GM12874 (cell line): Measurements from ENCODE around the gene PRCC.

Source experiments
- TF ChIP-seq, protein P1 (sequence below): IDR thresholded peaks from 2 replicates; pipeline ENCODE4 v1.5.1; 2011; ENCODE audit warnings: low read depth, mild to moderate bottlenecking, control low read depth, low read length, moderate library complexity; ENCODE audit not compliant: insufficient read depth

PRCC gene

DNA sequence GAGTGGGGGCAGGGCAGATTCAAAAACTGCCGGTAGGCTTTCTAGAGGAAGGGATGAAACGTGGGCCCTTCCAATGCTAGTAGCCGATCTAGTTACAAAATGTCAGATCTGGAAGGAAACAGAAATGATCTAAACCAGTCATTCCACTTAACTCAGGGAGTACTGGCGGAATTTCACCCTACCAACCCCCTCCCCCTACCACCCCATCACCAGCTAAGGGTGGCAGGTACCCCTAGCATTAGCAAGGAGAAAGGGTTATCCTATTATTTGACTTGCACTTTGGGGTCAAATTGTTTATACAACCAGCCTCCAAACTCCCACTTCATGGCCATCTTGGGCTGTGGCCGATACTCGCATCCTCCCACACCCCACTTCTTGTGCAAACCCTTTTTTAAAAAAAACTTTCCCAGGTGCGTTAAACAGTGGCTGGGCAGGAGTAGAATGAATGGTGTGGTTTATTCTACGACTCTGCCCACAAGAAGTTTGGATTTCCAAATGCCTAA is 25.8 kb upstream of the PRCC start:
- TF ChIP-seq, protein P1, sequence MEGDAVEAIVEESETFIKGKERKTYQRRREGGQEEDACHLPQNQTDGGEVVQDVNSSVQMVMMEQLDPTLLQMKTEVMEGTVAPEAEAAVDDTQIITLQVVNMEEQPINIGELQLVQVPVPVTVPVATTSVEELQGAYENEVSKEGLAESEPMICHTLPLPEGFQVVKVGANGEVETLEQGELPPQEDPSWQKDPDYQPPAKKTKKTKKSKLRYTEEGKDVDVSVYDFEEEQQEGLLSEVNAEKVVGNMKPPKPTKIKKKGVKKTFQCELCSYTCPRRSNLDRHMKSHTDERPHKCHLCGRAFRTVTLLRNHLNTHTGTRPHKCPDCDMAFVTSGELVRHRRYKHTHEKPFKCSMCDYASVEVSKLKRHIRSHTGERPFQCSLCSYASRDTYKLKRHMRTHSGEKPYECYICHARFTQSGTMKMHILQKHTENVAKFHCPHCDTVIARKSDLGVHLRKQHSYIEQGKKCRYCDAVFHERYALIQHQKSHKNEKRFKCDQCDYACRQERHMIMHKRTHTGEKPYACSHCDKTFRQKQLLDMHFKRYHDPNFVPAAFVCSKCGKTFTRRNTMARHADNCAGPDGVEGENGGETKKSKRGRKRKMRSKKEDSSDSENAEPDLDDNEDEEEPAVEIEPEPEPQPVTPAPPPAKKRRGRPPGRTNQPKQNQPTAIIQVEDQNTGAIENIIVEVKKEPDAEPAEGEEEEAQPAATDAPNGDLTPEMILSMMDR = no peak

GRCh38 chr1:156742017-156742416 is 25.3 kb upstream of the PRCC start:
- TF ChIP-seq, protein P1 = no peak

GRCh38 chr1:156742801-156743200 is 24.5 kb upstream of the PRCC start:
- TF ChIP-seq, protein P1 = no peak

GRCh38 chr1:156743367-156744302 is 23.7 kb upstream of the PRCC start:
- TF ChIP-seq, protein P1 = no peak

DNA sequence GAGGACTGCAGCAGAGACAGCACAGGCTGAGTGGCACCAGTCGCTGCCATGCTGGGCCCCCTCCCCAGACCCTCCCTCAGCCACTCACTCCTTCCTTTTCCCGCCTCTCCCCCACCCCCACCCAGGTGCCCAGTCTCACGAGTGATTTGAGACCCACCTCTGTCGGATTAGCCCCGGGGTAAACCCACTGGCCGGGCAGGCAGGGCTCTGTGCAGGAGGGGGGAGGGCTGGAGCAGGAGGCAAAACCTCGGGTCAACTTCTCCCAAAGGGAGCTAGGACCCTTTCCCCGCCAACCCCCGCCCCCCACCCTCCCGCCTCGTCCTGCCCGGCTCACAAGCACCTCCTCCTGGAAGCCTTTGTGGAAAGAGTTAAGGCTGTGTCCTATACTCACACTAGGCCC is 23.0 kb upstream of the PRCC start:
- TF ChIP-seq, protein P1 = no peak

DNA sequence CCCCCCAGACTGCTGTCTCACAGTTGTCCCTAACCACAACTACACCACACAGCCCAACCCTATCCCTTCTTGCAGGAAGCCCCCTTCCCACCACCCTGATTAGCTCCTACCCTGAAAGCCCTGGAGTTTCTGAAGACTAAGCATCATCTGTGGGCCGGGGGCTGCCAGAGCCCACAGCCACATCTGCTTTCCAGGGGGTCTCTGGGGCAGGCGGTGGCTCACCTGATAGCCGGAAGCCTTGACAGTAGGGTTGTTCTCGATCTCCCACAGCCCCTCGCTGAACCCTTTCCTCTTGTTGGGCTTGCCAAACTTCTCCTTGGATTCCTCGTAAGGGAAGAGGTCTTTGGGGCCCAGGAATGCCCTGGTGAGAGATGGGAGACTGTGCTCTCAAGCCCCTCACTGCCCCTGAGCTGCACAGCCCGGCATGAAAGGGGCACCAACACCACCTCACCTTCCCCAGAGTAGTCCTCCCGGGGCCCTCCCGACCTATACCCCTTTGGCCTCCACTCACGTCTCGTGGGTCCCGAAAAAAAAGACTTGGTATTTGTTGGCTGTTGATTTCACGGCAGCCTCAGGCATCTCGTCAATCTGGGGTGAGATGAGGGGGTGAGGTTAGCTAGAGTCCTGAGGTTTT is 22.4 kb upstream of the PRCC start:
- TF ChIP-seq, protein P1 = no peak

GRCh38 chr1:156745881-156746280 is 21.5 kb upstream of the PRCC start:
- TF ChIP-seq, protein P1 = no peak
